Subcutaneous adipose tissue (tissue), 4 donors: ENCODE results near the gene SLC4A2. TPM values are rescaled to one million over a fixed set of nuclear protein-coding genes. Genes with fewer than 3 reads are reported as not detected.

Experiments
- total RNA-seq, 4 donors: library from RNA; depleted of rRNA; stranded (reverse); fragments of >200 nt; gene quantifications; one replicate each; pipeline ENCODE4 v1.1.0, GENCODE V29; 2016
- TF ChIP-seq, protein P1 (sequence below): fragments of 450-650 bp; IDR thresholded peaks from one replicate; pipeline ENCODE4 v1.5.1; 2016; ENCODE audit warnings: low read depth, mild to moderate bottlenecking, control low read depth, antibody characterized with exemption, moderate library complexity

SLC4A2 gene
- total RNA-seq, 4 donors from 2014 or later, result 40.1 to 65.0 (median 44.6) TPM

DNA sequence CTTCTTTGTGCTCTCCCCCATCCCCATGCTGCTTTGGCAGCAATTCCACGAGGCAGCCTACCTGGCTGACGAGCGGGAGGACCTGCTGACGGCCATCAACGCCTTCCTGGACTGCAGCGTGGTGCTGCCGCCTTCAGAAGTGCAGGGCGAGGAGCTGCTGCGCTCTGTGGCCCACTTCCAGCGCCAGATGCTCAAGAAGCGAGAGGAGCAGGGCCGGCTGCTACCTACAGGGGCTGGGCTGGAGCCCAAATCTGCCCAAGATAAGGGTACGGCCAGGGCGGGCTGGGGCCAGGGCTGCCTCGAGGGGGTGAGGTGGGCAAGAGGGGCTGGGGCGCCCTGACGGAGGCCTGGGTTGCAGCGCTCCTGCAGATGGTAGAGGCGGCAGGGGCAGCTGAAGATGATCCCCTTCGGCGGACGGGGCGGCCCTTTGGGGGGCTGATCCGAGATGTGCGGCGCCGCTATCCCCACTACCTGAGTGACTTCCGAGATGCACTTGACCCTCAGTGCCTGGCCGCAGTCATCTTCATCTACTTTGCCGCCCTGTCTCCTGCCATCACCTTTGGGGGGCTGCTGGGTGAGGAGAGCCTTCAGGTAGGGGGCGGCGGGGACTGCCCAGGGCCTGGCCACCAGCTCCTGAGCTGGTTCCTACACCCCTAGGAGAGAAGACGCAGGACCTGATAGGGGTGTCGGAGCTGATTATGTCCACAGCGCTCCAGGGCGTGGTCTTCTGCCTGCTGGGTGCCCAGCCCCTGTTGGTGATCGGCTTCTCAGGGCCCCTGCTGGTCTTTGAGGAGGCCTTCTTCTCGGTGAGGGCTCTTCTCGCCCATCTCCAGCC lies 11.9 kb downstream of the SLC4A2 start:
- TF ChIP-seq, protein P1, sequence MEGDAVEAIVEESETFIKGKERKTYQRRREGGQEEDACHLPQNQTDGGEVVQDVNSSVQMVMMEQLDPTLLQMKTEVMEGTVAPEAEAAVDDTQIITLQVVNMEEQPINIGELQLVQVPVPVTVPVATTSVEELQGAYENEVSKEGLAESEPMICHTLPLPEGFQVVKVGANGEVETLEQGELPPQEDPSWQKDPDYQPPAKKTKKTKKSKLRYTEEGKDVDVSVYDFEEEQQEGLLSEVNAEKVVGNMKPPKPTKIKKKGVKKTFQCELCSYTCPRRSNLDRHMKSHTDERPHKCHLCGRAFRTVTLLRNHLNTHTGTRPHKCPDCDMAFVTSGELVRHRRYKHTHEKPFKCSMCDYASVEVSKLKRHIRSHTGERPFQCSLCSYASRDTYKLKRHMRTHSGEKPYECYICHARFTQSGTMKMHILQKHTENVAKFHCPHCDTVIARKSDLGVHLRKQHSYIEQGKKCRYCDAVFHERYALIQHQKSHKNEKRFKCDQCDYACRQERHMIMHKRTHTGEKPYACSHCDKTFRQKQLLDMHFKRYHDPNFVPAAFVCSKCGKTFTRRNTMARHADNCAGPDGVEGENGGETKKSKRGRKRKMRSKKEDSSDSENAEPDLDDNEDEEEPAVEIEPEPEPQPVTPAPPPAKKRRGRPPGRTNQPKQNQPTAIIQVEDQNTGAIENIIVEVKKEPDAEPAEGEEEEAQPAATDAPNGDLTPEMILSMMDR, result no peak

DNA sequence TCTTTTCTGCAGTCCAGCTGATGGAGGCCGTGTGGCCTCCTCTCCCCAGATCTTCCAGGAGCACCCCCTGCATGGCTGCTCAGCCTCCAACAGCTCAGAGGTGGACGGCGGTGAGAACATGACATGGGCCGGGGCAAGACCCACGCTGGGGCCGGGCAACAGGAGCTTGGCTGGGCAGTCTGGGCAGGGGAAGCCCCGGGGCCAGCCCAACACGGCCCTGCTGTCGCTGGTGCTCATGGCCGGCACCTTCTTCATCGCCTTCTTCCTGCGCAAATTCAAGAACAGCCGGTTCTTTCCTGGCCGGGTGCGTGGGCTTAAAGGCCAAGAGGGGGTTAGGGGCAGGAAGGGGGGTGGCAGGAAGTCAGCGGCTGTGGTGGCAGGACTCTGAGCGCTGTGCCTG lies 14.6 kb downstream of the SLC4A2 start:
- TF ChIP-seq, protein P1, result no peak

DNA sequence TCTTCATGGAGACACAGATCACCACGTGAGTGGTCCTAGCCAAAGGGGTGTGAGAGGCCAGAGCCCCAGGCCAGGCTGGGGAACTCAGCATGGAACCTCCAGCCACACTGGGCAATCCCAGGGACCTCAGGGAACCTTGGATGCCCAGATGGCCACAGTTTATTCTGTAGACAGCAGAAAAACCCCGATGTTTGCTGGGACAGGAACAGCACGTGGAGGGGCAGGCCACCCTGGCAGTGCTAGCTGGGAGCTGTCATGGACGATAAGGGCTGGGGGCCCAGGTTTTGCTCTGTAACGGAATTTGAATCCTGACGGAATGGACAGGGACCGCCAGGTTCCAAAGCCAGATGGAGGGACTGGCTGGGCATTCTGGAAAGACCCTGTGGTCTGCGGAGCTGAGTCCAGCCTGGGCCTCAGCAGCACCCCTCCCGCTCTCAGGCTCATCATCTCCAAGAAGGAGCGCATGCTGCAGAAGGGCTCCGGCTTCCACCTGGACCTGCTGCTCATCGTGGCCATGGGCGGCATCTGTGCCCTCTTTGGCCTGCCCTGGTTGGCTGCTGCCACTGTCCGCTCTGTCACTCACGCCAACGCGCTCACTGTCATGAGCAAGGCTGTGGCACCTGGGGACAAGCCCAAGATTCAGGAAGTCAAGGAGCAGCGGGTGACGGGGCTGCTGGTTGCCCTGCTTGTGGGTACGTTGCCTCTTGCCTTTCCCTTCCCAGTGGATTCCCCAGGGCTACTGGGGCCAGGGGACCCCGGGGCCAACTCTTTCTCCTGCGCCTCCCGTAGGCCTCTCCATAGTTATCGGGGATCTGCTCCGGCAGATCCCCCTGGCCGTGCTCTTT lies 15.7 kb downstream of the SLC4A2 start:
- TF ChIP-seq, protein P1, result no peak

DNA sequence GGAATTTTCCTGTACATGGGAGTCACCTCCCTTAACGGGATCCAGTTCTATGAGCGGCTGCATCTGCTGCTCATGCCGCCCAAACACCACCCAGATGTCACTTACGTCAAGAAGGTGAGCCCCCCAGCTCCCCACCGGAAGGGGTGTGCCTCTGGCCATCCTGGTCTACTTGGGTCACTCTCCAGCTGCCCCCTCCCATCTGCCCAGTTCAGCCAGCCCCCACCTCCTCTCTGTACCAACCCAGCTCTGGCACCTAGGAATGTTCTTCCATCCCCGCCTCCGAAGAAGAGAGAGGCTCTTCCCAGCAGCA lies 16.2 kb downstream of the SLC4A2 start:
- TF ChIP-seq, protein P1, result no peak

DNA sequence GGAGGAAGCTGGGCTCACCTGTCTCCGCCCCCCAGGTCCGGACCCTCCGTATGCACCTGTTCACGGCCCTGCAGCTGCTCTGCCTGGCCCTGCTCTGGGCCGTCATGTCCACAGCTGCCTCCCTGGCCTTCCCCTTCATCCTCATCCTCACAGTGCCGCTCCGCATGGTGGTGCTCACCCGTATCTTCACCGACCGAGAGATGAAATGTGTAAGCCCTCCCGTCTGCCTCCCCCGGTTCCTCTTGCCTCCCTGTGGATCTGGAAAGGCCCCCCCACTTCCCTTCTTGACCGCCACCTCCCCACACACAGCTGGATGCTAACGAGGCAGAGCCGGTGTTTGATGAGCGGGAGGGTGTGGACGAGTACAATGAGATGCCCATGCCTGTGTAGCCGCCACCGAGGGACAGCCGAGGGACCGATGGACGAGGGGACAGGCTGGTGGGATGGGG lies 16.6 kb downstream of the SLC4A2 start:
- TF ChIP-seq, protein P1, result no peak

DNA sequence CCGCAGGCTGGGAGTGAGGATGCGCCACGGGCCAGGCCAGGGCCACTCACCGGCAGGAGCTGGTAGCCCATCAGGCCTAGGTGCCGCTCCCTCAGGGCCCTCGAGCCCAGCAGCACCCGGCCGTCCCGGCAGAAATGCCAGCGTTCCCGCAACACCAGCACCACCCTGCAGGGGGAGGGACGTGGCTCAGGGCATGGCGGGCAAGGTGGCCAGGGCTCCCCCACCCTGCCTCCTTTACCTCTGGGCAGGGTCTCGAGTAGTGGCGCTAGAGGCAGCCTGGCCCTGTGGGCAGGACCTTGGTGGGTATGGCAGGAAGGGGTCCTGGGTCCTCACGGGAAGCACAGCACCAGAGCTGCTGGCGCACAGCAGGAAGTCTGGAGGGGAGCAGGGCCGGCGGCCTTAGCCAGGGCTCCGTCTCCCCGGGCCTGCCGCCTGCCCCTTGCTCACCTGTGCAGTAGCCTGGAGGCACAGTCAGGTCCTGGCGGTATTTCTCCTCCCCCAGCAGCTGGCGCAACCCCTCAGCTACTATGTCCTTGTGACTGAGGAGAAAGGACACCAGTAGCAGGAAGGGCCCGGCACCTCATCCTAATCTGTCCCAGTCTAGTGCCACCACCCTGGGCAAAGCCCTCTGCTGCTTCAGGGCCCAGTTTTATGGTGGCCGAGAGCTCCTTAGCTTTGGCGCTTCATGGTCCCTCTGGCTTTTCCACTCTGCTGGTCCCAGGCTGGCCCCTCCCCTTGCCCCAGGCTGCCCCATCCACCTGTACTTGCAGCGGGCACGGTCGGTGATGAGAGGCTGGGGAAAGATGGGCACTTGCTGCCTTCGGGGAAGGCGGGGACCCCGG lies 17.7 kb downstream of the SLC4A2 start:
- TF ChIP-seq, protein P1, result no peak
